Measurements from ENCODE around the gene CTSD.

Gene CTSD

GRCh38 chr11:1754376-1755150 is 9.2 kb downstream of the CTSD start:
- DNase-seq, result no peak

GRCh38 chr11:1753929-1754305 is 9.8 kb downstream of the CTSD start:
- no peak for DNase-seq

- peak; percentile 70 for DNase-seq
These were observed 10.3 kb downstream of the CTSD start for GRCh38 chr11:1753229-1753928.

GRCh38 chr11:1752907-1753228 is 10.9 kb downstream of the CTSD start:
- no peak for DNase-seq

- DNase-seq, result peak; percentile 85
These were observed 11.5 kb downstream of the CTSD start for GRCh38 chr11:1751999-1752906.

- no peak for DNase-seq
These were observed 12.2 kb downstream of the CTSD start for GRCh38 chr11:1751531-1751921.

- DNase-seq, result peak; percentile 62
These were observed 12.7 kb downstream of the CTSD start for GRCh38 chr11:1750840-1751530.

GRCh38 chr11:1750481-1750839 is 13.3 kb downstream of the CTSD start, which contains the start of gene IFITM10:
Gene IFITM10 (minus strand): TSS chr11:1750595. CDS start chr11:1750442, 153 bp downstream.
- DNase-seq, result peak; percentile 95

- DNase-seq, result no peak
These were observed 14.1 kb downstream of the CTSD start for GRCh38 chr11:1749395-1750351.

- DNase-seq, result peak; percentile 58
These were observed 14.9 kb downstream of the CTSD start for GRCh38 chr11:1748636-1749394.

GRCh38 chr11:1747753-1748635 is 15.7 kb downstream of the CTSD start:
- no peak for DNase-seq

GRCh38 chr11:1746956-1747752 is 16.6 kb downstream of the CTSD start:
- no peak for DNase-seq

GRCh38 chr11:1746511-1746931 is 17.2 kb downstream of the CTSD start:
- no peak for DNase-seq

- DNase-seq, result no peak
These were observed 17.9 kb downstream of the CTSD start for GRCh38 chr11:1745701-1746320.

- no peak for DNase-seq
These were observed 18.6 kb downstream of the CTSD start for GRCh38 chr11:1744891-1745700.

- no peak for DNase-seq
These were observed 19.4 kb downstream of the CTSD start for GRCh38 chr11:1744137-1744886.
